ENCODE data around the gene MAZ.

Gene MAZ

GRCh38 chr16:29812754-29813643 lies 6.7 kb downstream of the MAZ start:
- H3K9me3 ChIP-seq (ENCODE audit: low read length) = no peaks in the 10 kb centered on the region
- H3K27me3 ChIP-seq (ENCODE audit: control insufficient read depth in 1 of 2, insufficient read depth in 2 of 2, low read length in 2 of 2) = no peaks in the 10 kb centered on the region
- peak overlapping the region; percentile 61 for H3K9ac ChIP-seq (ENCODE audit: low read length)
- peak overlapping the region; percentile 62 to 78 for H3K4me3 ChIP-seq (ENCODE audit: low read depth in 1 of 2, low read length in 2 of 2)
- peaks cover 70% of the 10 kb centered on the region for H3K4me1 ChIP-seq (ENCODE audit: insufficient read depth, low read length)
- H3K36me3 ChIP-seq (ENCODE audit: insufficient read depth, low read length) = peaks cover 20% of the 10 kb centered on the region
- H3K27ac ChIP-seq (ENCODE audit: low read depth, low read length) = peak overlapping the region; percentile 98

GRCh38 chr16:29813644-29814562 lies 7.6 kb downstream of the MAZ start:
- Histone ChIP-seq H3K9ac (ENCODE audit: low read length) (no peak overlapping the region), H3K36me3 (ENCODE audit: insufficient read depth, low read length) (peaks cover 21% of the 10 kb centered on the region), H3K4me3 (ENCODE audit: low read depth in 1 of 2, low read length in 2 of 2) (peak overlapping the region in 1 of 2 donors; percentile 78), H3K27me3 (ENCODE audit: control insufficient read depth in 1 of 2, insufficient read depth in 2 of 2, low read length in 2 of 2) (no peaks in the 10 kb centered on the region), H3K9me3 (ENCODE audit: low read length) (no peaks in the 10 kb centered on the region), H3K4me1 (ENCODE audit: insufficient read depth, low read length) (peaks cover 61% of the 10 kb centered on the region), H3K27ac (ENCODE audit: low read depth, low read length) (peak overlapping the region; percentile 98)

GRCh38 chr16:29814592-29814991 lies 8.3 kb downstream of the MAZ start:
- no peaks in the 10 kb centered on the region for H3K9me3 ChIP-seq (ENCODE audit: low read length)
- peak overlapping the region; percentile 81 for H3K27ac ChIP-seq (ENCODE audit: low read depth, low read length)
- H3K36me3 ChIP-seq (ENCODE audit: insufficient read depth, low read length) = peaks cover 22% of the 10 kb centered on the region
- peaks cover 60% of the 10 kb centered on the region for H3K4me1 ChIP-seq (ENCODE audit: insufficient read depth, low read length)
- no peaks in the 10 kb centered on the region for H3K27me3 ChIP-seq (ENCODE audit: control insufficient read depth in 1 of 2, insufficient read depth in 2 of 2, low read length in 2 of 2)
- H3K9ac ChIP-seq (ENCODE audit: low read length) = no peak overlapping the region
- H3K4me3 ChIP-seq (ENCODE audit: low read depth in 1 of 2, low read length in 2 of 2) = peak overlapping the region; percentile 29 to 53

GRCh38 chr16:29815032-29815721 lies 8.8 kb downstream of the MAZ start:
- Histone ChIP-seq H3K27ac (ENCODE audit: low read depth, low read length) (peak overlapping the region; percentile 81), H3K9ac (ENCODE audit: low read length) (no peak overlapping the region), H3K27me3 (ENCODE audit: control insufficient read depth in 1 of 2, insufficient read depth in 2 of 2, low read length in 2 of 2) (no peaks in the 10 kb centered on the region), H3K36me3 (ENCODE audit: insufficient read depth, low read length) (peaks cover 21% of the 10 kb centered on the region), H3K4me3 (ENCODE audit: low read depth in 1 of 2, low read length in 2 of 2) (peak overlapping the region; percentile 29 to 53), H3K4me1 (ENCODE audit: insufficient read depth, low read length) (peaks cover 60% of the 10 kb centered on the region), H3K9me3 (ENCODE audit: low read length) (no peaks in the 10 kb centered on the region)

- H3K27me3 ChIP-seq (ENCODE audit: control insufficient read depth in 1 of 2, insufficient read depth in 2 of 2, low read length in 2 of 2) = no peaks in the 10 kb centered on the region
- peak within 1 kb of the TSS; percentile 74 for H3K9ac ChIP-seq (ENCODE audit: low read length)
- peak within 1 kb of the TSS; percentile 73 to 77 for H3K4me3 ChIP-seq (ENCODE audit: low read depth in 1 of 2, low read length in 2 of 2)
- peaks cover 53% of the 10 kb centered on the region for H3K4me1 ChIP-seq (ENCODE audit: insufficient read depth, low read length)
- H3K36me3 ChIP-seq (ENCODE audit: insufficient read depth, low read length) = peaks cover 19% of the 10 kb centered on the region
- no peaks in the 10 kb centered on the region for H3K9me3 ChIP-seq (ENCODE audit: low read length)
- peak within 1 kb of the TSS; percentile 97 for H3K27ac ChIP-seq (ENCODE audit: low read depth, low read length)
Measured at GRCh38 chr16:29815793-29816693, 9.7 kb downstream of the MAZ start, which contains the start of gene PAGR1. PAGR1 (plus strand) TSS chr16:29816152; CDS start chr16:29816526, 374 bp downstream.

GRCh38 chr16:29816694-29817441 lies 10.5 kb downstream of the MAZ start:
- peak overlapping the region; percentile 73 to 77 for H3K4me3 ChIP-seq (ENCODE audit: low read depth in 1 of 2, low read length in 2 of 2)
- peaks cover 60% of the 10 kb centered on the region for H3K4me1 ChIP-seq (ENCODE audit: insufficient read depth, low read length)
- peak overlapping the region; percentile 97 for H3K27ac ChIP-seq (ENCODE audit: low read depth, low read length)
- H3K36me3 ChIP-seq (ENCODE audit: insufficient read depth, low read length) = peaks cover 19% of the 10 kb centered on the region
- H3K27me3 ChIP-seq (ENCODE audit: control insufficient read depth in 1 of 2, insufficient read depth in 2 of 2, low read length in 2 of 2) = no peaks in the 10 kb centered on the region
- H3K9me3 ChIP-seq (ENCODE audit: low read length) = no peaks in the 10 kb centered on the region
- peak overlapping the region; percentile 74 for H3K9ac ChIP-seq (ENCODE audit: low read length)

GRCh38 chr16:29818082-29818481 lies 11.8 kb downstream of the MAZ start:
- Histone ChIP-seq H3K36me3 (ENCODE audit: insufficient read depth, low read length) (peaks cover 19% of the 10 kb centered on the region), H3K27me3 (ENCODE audit: control insufficient read depth in 1 of 2, insufficient read depth in 2 of 2, low read length in 2 of 2) (no peaks in the 10 kb centered on the region), H3K27ac (ENCODE audit: low read depth, low read length) (no peak overlapping the region), H3K9ac (ENCODE audit: low read length) (no peak overlapping the region), H3K4me3 (ENCODE audit: low read depth in 1 of 2, low read length in 2 of 2) (no peak overlapping the region), H3K9me3 (ENCODE audit: low read length) (no peaks in the 10 kb centered on the region), H3K4me1 (ENCODE audit: insufficient read depth, low read length) (peaks cover 66% of the 10 kb centered on the region)

GRCh38 chr16:29819506-29819905 lies 13.2 kb downstream of the MAZ start:
- Histone ChIP-seq H3K9ac (ENCODE audit: low read length) (no peak overlapping the region), H3K36me3 (ENCODE audit: insufficient read depth, low read length) (peaks cover 19% of the 10 kb centered on the region), H3K4me1 (ENCODE audit: insufficient read depth, low read length) (peaks cover 60% of the 10 kb centered on the region), H3K4me3 (ENCODE audit: low read depth in 1 of 2, low read length in 2 of 2) (no peak overlapping the region), H3K9me3 (ENCODE audit: low read length) (no peaks in the 10 kb centered on the region), H3K27ac (ENCODE audit: low read depth, low read length) (no peak overlapping the region), H3K27me3 (ENCODE audit: control insufficient read depth in 1 of 2, insufficient read depth in 2 of 2, low read length in 2 of 2) (no peaks in the 10 kb centered on the region)

- Histone ChIP-seq H3K4me1 (ENCODE audit: insufficient read depth, low read length) (peaks cover 60% of the 10 kb centered on the region), H3K9me3 (ENCODE audit: low read length) (no peaks in the 10 kb centered on the region), H3K27ac (ENCODE audit: low read depth, low read length) (peak within 1 kb of the TSS; percentile 99), H3K36me3 (ENCODE audit: insufficient read depth, low read length) (peaks cover 19% of the 10 kb centered on the region), H3K4me3 (ENCODE audit: low read depth in 1 of 2, low read length in 2 of 2) (peak within 1 kb of the TSS; percentile 92 to 96), H3K9ac (ENCODE audit: low read length) (peak within 1 kb of the TSS; percentile 94), H3K27me3 (ENCODE audit: control insufficient read depth in 1 of 2, insufficient read depth in 2 of 2, low read length in 2 of 2) (no peaks in the 10 kb centered on the region)
Measured at GRCh38 chr16:29820271-29820701, 14.0 kb downstream of the MAZ start, which contains the start of gene MVP. MVP (plus strand) TSS chr16:29820462; CDS start chr16:29830550, 10,088 bp downstream.
